HEK293 (cell line): ENCODE results near the gene CENPH.

Experiments
- AEBP2 ChIP-seq: fragments of 450-650 bp; formaldehyde crosslinking; IDR thresholded peaks from 2 replicates; pipeline ENCODE4 v1.5.1; 2016; ENCODE audit warnings: missing biosample characterization, missing genetic modification characterization, borderline replicate concordance
- CTCF ChIP-seq: fragments of 450-650 bp; formaldehyde crosslinking; IDR thresholded peaks from 2 replicates; pipeline ENCODE4 v1.5.1; 2016; ENCODE audit warnings: missing biosample characterization, missing genetic modification characterization
- HIC1 ChIP-seq: fragments of 450-650 bp; formaldehyde crosslinking; IDR thresholded peaks from 2 replicates; pipeline ENCODE4 v1.5.1; 2016; ENCODE audit warnings: missing biosample characterization, missing genetic modification characterization
- KLF16 ChIP-seq: fragments of 450-650 bp; formaldehyde crosslinking; IDR thresholded peaks from 2 replicates; pipeline ENCODE4 v1.5.1; 2017; ENCODE audit warnings: missing biosample characterization, missing genetic modification characterization
- KLF7 ChIP-seq: fragments of 450-650 bp; formaldehyde crosslinking; IDR thresholded peaks from 2 replicates; pipeline ENCODE4 v1.5.1; 2016; ENCODE audit warnings: missing biosample characterization, missing genetic modification characterization, borderline replicate concordance
- KLF9 ChIP-seq: fragments of 450-650 bp; formaldehyde crosslinking; IDR thresholded peaks from 2 replicates; pipeline ENCODE4 v1.5.1; 2016; ENCODE audit warnings: missing biosample characterization, missing genetic modification characterization, low read depth
- MYNN ChIP-seq: fragments of 450-650 bp; formaldehyde crosslinking; IDR thresholded peaks from 2 replicates; pipeline ENCODE4 v1.5.1; 2016; ENCODE audit warnings: missing biosample characterization, missing genetic modification characterization, borderline replicate concordance
- OVOL3 ChIP-seq: fragments of 450-650 bp; formaldehyde crosslinking; IDR thresholded peaks from 2 replicates; pipeline ENCODE4 v1.5.1; 2016; ENCODE audit warnings: missing biosample characterization, missing genetic modification characterization
- PRDM4 ChIP-seq: fragments of 450-650 bp; formaldehyde crosslinking; IDR thresholded peaks from 2 replicates; pipeline ENCODE4 v1.5.1; 2017; ENCODE audit warnings: missing biosample characterization, missing genetic modification characterization
- YY1 ChIP-seq: fragments of 450-650 bp; formaldehyde crosslinking; IDR thresholded peaks from 2 replicates; pipeline ENCODE4 v1.5.1; 2018; ENCODE audit warnings: missing biosample characterization, missing genetic modification characterization
- YY2 ChIP-seq: fragments of 450-650 bp; formaldehyde crosslinking; IDR thresholded peaks from 2 replicates; pipeline ENCODE4 v1.5.1; 2016; ENCODE audit warnings: missing biosample characterization, missing genetic modification characterization
- ZBTB49 ChIP-seq: fragments of 450-650 bp; formaldehyde crosslinking; IDR thresholded peaks from 2 replicates; pipeline ENCODE4 v1.5.1; 2016; ENCODE audit warnings: missing biosample characterization, missing genetic modification characterization, low read depth
- ZFP3 ChIP-seq: fragments of 450-650 bp; formaldehyde crosslinking; IDR thresholded peaks from 2 replicates; pipeline ENCODE4 v1.5.1; 2016; ENCODE audit warnings: low read depth, missing biosample characterization, missing genetic modification characterization
- ZNF18 ChIP-seq: fragments of 450-650 bp; formaldehyde crosslinking; IDR thresholded peaks from 2 replicates; pipeline ENCODE4 v1.5.1; 2016; ENCODE audit warnings: missing biosample characterization, missing genetic modification characterization
- ZNF292 ChIP-seq: fragments of 450-650 bp; formaldehyde crosslinking; IDR thresholded peaks from 2 replicates; pipeline ENCODE4 v1.5.1; 2016; ENCODE audit warnings: low read depth, missing biosample characterization, missing genetic modification characterization, borderline replicate concordance
- ZNF404 ChIP-seq: fragments of 450-650 bp; formaldehyde crosslinking; IDR thresholded peaks from 2 replicates; pipeline ENCODE4 v1.5.1; 2017; ENCODE audit warnings: missing biosample characterization, missing genetic modification characterization
- ZNF518A ChIP-seq: fragments of 450-650 bp; formaldehyde crosslinking; conservative IDR thresholded peaks from 2 replicates; pipeline ENCODE4 v1.5.1; 2016; ENCODE audit warnings: low read depth, missing biosample characterization, missing genetic modification characterization
- ZNF658 ChIP-seq: fragments of 450-650 bp; formaldehyde crosslinking; IDR thresholded peaks from 2 replicates; pipeline ENCODE4; 2016; ENCODE audit warnings: missing biosample characterization, missing genetic modification characterization
- ZNF747 ChIP-seq: fragments of 450-650 bp; formaldehyde crosslinking; IDR thresholded peaks from 2 replicates; pipeline ENCODE4 v1.5.1; 2016; ENCODE audit warnings: missing biosample characterization, missing genetic modification characterization
- ZSCAN16 ChIP-seq: fragments of 450-650 bp; formaldehyde crosslinking; IDR thresholded peaks from 2 replicates; pipeline ENCODE4 v1.5.1; 2016; ENCODE audit warnings: missing biosample characterization, missing genetic modification characterization

The CENPH gene

GRCh38 chr5:69217548-69218526 lies 28.5 kb downstream of the CENPH start (continued):
- peak; percentile 95 for TF ChIP-seq HIC1
- peak; percentile 66; the same call in 1 of the 2 replicates for TF ChIP-seq KLF7
- peak; percentile 31; the same call in 1 of the 2 replicates for TF ChIP-seq MYNN
- no peak for TF ChIP-seq ZFP3
- peak; percentile 77 for TF ChIP-seq CTCF (tag by site-specific recombination)
- TF ChIP-seq ZNF747 (tag by site-specific recombination): no peak
- TF ChIP-seq PRDM4: peak; percentile 47; the same call in 1 of the 2 replicates
- peak; percentile 51 for TF ChIP-seq ZNF518A (tag by site-specific recombination)
- TF ChIP-seq ZNF292 (tag by site-specific recombination): no peak
- peak; percentile 60; the same call in 1 of the 2 replicates for TF ChIP-seq ZSCAN16 (tag by site-specific recombination)
- peak; percentile 78 for TF ChIP-seq KLF9 (tag by site-specific recombination)
- peak; percentile 95 for TF ChIP-seq YY1 (tag by site-specific recombination)
- TF ChIP-seq KLF16 (tag by site-specific recombination): no peak
- TF ChIP-seq YY2: peak; percentile 93
- TF ChIP-seq ZNF404 (tag by site-specific recombination): no peak
- TF ChIP-seq AEBP2 (tag by site-specific recombination): no peak
- peak; percentile 27; the same call in 1 of the 2 replicates for TF ChIP-seq OVOL3 (tag by site-specific recombination)
- no peak for TF ChIP-seq ZBTB49 (tag by site-specific recombination)
- TF ChIP-seq ZNF18: no peak
- TF ChIP-seq ZNF658: no peak
